Thyroid gland (tissue), 4 donors: ENCODE results near the gene SSB.
"Not testable (repeated sequence)": the region's sequence is repeated elsewhere in the genome, so short reads cannot be mapped to it uniquely, and the experiment has no call there.

Experiments used
- POLR2A ChIP-seq, 2 donors: fragments of 450-650 bp; IDR thresholded peaks; one replicate each; pipeline ENCODE4 v1.6.1; 2017; ENCODE audit warnings: antibody characterized with exemption in 2 of 2, mild to moderate bottlenecking in 2 of 2, moderate library complexity in 1 of 2
- TF ChIP-seq, protein P1 (sequence below), 6 experiments: fragments of 200-600 bp in 3 of 6; fragments of 450-650 bp in 3 of 6; sonication (generic) in 3 of 6; IDR thresholded peaks; one replicate each; pipeline ENCODE4 v1.5.1; 2016 to 2019; ENCODE audit warnings: antibody characterized with exemption in 6 of 6, mild to moderate bottlenecking in 2 of 6, inconsistent platforms in 1 of 6, moderate library complexity in 1 of 6

DNA sequence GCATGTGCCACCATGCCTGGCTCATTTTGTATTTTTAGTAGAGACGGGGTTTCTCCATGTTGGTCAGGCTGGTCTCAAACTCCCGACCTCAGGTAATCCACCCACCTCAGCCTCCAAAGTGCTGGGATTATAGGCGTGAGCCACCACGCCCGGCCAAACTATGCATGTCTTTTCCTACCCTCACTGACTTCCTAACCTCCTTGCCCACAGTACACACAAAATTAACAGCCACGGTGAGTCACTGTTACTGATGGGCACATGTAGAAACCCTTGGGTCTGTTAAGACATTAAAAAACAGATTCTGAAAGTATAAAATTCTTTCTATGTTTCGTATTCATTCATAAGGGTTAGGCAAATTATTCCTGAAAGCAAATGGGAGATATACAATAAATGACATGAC is 21.4 kb downstream of the SSB start:
- TF ChIP-seq, protein P1, sequence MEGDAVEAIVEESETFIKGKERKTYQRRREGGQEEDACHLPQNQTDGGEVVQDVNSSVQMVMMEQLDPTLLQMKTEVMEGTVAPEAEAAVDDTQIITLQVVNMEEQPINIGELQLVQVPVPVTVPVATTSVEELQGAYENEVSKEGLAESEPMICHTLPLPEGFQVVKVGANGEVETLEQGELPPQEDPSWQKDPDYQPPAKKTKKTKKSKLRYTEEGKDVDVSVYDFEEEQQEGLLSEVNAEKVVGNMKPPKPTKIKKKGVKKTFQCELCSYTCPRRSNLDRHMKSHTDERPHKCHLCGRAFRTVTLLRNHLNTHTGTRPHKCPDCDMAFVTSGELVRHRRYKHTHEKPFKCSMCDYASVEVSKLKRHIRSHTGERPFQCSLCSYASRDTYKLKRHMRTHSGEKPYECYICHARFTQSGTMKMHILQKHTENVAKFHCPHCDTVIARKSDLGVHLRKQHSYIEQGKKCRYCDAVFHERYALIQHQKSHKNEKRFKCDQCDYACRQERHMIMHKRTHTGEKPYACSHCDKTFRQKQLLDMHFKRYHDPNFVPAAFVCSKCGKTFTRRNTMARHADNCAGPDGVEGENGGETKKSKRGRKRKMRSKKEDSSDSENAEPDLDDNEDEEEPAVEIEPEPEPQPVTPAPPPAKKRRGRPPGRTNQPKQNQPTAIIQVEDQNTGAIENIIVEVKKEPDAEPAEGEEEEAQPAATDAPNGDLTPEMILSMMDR (IDR thresholded peaks at IDR 0.05), result not testable (repeated sequence)
- TF ChIP-seq POLR2A (IDR thresholded peaks at IDR 0.05), result not testable (repeated sequence)
